DOHH2 (cell line): ENCODE results near the gene FOXN4.

ENCODE experiments used
- CTCF ChIP-seq: fragments of 200-600 bp; sonication (generic); IDR thresholded peaks from one replicate; pipeline ENCODE4 v1.5.1; 2014; ENCODE audit warnings: antibody characterized with exemption, mild to moderate bottlenecking, low read depth, low read length; ENCODE audit not compliant: poor library complexity, severe bottlenecking
- EZH2phosphoT487 ChIP-seq: fragments of 200-600 bp; sonication (generic); IDR thresholded peaks from 2 replicates; pipeline ENCODE4 v1.6.1; 2017; ENCODE audit warnings: borderline replicate concordance, mild to moderate bottlenecking, antibody characterized with exemption, low read length, moderate library complexity, mixed read lengths

- TF ChIP-seq CTCF, result no peak
- no peak for TF ChIP-seq EZH2phosphoT487
Measured at GRCh38 chr12:109268896-109269295, 40.2 kb downstream of the FOXN4 start.
